H9 (cell line): Measurements from ENCODE around the gene NOVA2. TPM values are rescaled to one million over a fixed set of nuclear protein-coding genes. Genes with fewer than 3 reads are reported as not detected.
A peak's percentile ranks its signal among the peaks of the same experiment; 100 is the strongest.

Source experiments
- DNase-seq: peaks from one replicate; pipeline ENCODE4 v3.0.0-alpha.2; 2017
- H2AFZ ChIP-seq: one replicate; pipeline ENCODE4 v1.6.1; 2013; ENCODE audit warnings: mild to moderate bottlenecking, low read length, control low read depth, moderate library complexity
- H2AK5ac ChIP-seq: 2 replicates; pipeline ENCODE4 v1.6.1; 2013; ENCODE audit warnings: low read length, control low read depth, mixed read lengths; ENCODE audit not compliant: insufficient read length
- H2BK120ac ChIP-seq: one replicate; pipeline ENCODE4 v1.6.1; 2013; ENCODE audit warnings: low read depth, mild to moderate bottlenecking, low read length, control low read depth, inconsistent platforms; ENCODE audit not compliant: poor library complexity, severe bottlenecking
- H2BK12ac ChIP-seq: 2 replicates; pipeline ENCODE4 v1.6.1; 2013; ENCODE audit warnings: low read length, control low read depth, mixed read lengths, low read depth; ENCODE audit not compliant: insufficient read length
- H2BK15ac ChIP-seq: 2 replicates; pipeline ENCODE4 v1.6.1; 2013; ENCODE audit warnings: low read depth, low read length, control low read depth
- H2BK20ac ChIP-seq: one replicate; pipeline ENCODE4 v1.6.1; 2013; ENCODE audit warnings: low read depth, mild to moderate bottlenecking, low read length, control low read depth, inconsistent platforms; ENCODE audit not compliant: poor library complexity, severe bottlenecking
- H2BK5ac ChIP-seq: 2 replicates; pipeline ENCODE4 v1.6.1; 2013; ENCODE audit warnings: low read length, control low read depth, mixed read lengths; ENCODE audit not compliant: insufficient read length
- H3K14ac ChIP-seq: 2 replicates; pipeline ENCODE4 v1.6.1; 2013; ENCODE audit warnings: low read length, control low read depth; ENCODE audit not compliant: insufficient read depth
- H3K18ac ChIP-seq: 2 replicates; pipeline ENCODE4 v1.6.1; 2013; ENCODE audit warnings: low read depth, mild to moderate bottlenecking, mixed read lengths, low read length, control low read depth; ENCODE audit not compliant: insufficient read length
- H3K23ac ChIP-seq: 2 replicates; pipeline ENCODE4 v1.6.1; 2013; ENCODE audit warnings: low read length, control low read depth, mixed read lengths, low read depth; ENCODE audit not compliant: insufficient read length
- H3K23me2 ChIP-seq: 2 replicates; pipeline ENCODE4 v1.6.1; 2013; ENCODE audit warnings: low read depth, mild to moderate bottlenecking, mixed read lengths, low read length, control low read depth; ENCODE audit not compliant: insufficient read length, poor library complexity, severe bottlenecking
- H3K27ac ChIP-seq: 2 replicates; pipeline ENCODE4 v1.5.1; 2013; ENCODE audit warnings: low read length, control low read depth, mixed read lengths, low read depth; ENCODE audit not compliant: insufficient read length
- H3K27me3 ChIP-seq: 2 replicates; pipeline ENCODE4 v1.6.1; 2013; ENCODE audit warnings: low read length, control low read depth, inconsistent platforms; ENCODE audit not compliant: insufficient read depth
- H3K4ac ChIP-seq: 2 replicates; pipeline ENCODE4 v1.6.1; 2013; ENCODE audit warnings: low read depth, mild to moderate bottlenecking, control low read depth, inconsistent platforms, low read length, moderate library complexity
- H3K4me1 ChIP-seq: 2 replicates; pipeline ENCODE4 v1.6.1; 2013; ENCODE audit warnings: low read length, control low read depth, inconsistent platforms; ENCODE audit not compliant: insufficient read depth
- H3K4me2 ChIP-seq: 2 replicates; pipeline ENCODE4 v1.6.1; 2013; ENCODE audit warnings: low read length, control low read depth, mixed read lengths; ENCODE audit not compliant: insufficient read length, insufficient read depth
- H3K56ac ChIP-seq: 2 replicates; pipeline ENCODE4 v1.6.1; 2013; ENCODE audit warnings: low read depth, mild to moderate bottlenecking, mixed read lengths, low read length, control low read depth; ENCODE audit not compliant: insufficient read length
- H3K79me1 ChIP-seq: 2 replicates; pipeline ENCODE4 v1.6.1; 2013; ENCODE audit warnings: low read depth, mild to moderate bottlenecking, moderate library complexity, low read length, control low read depth, inconsistent platforms; ENCODE audit not compliant: insufficient read depth, poor library complexity, severe bottlenecking
- H3K79me2 ChIP-seq: 2 replicates; pipeline ENCODE4 v1.6.1; 2013; ENCODE audit warnings: low read length, control low read depth, inconsistent platforms; ENCODE audit not compliant: insufficient read depth
- H3K9ac ChIP-seq: 2 replicates; pipeline ENCODE4 v1.6.1; 2013; ENCODE audit warnings: low read length, control low read depth, mixed read lengths; ENCODE audit not compliant: insufficient read length; ENCODE audit errors: extremely low read depth
- H3K9me3 ChIP-seq: one replicate; pipeline ENCODE4 v1.6.1; 2013; ENCODE audit warnings: low read depth, low read length, inconsistent platforms; ENCODE audit not compliant: control insufficient read depth
- H3T11ph ChIP-seq: one replicate; pipeline ENCODE4 v1.6.1; 2013; ENCODE audit warnings: mild to moderate bottlenecking, low read length, control low read depth, inconsistent platforms
- H4K20me1 ChIP-seq: one replicate; pipeline ENCODE4 v1.6.1; 2013; ENCODE audit not compliant: control insufficient read depth, insufficient read length, insufficient read depth
- H4K5ac ChIP-seq: 2 replicates; pipeline ENCODE4 v1.6.1; 2013; ENCODE audit warnings: low read depth, mild to moderate bottlenecking, mixed read lengths, low read length, control low read depth; ENCODE audit not compliant: insufficient read length
- H4K8ac ChIP-seq: replicated peaks from 2 replicates; pipeline ENCODE4 v1.6.1; 2013; ENCODE audit warnings: low read length, control low read depth, mixed read lengths, low read depth; ENCODE audit not compliant: insufficient read length
- H4K91ac ChIP-seq: 2 replicates; pipeline ENCODE4 v1.6.1; 2013; ENCODE audit warnings: low read depth, mild to moderate bottlenecking, moderate library complexity, mixed read lengths, low read length, control low read depth; ENCODE audit not compliant: insufficient read length
- H3K27ac Mint-ChIP-seq, 3 experiments: 2 replicates in 2 of 3; 3 replicates in 1 of 3; pipeline ENCODE4 v1.8.0; 2020 to 2021; ENCODE audit warnings: mixed read lengths in 3 of 3, mild to moderate bottlenecking in 1 of 3, moderate library complexity in 1 of 3
- H3K27me3 Mint-ChIP-seq: 2 replicates; pipeline ENCODE4 v1.8.0; 2021; ENCODE audit warnings: low read depth, mild to moderate bottlenecking, moderate library complexity, mixed read lengths
- H3K36me3 Mint-ChIP-seq, 3 experiments: 2 replicates in 2 of 3; 3 replicates in 1 of 3; pipeline ENCODE4 v1.8.0; 2020 to 2021; ENCODE audit warnings: low read depth in 3 of 3, mixed read lengths in 3 of 3; ENCODE audit not compliant: insufficient read depth in 1 of 3
- H3K4me1 Mint-ChIP-seq, 2 experiments: 2 replicates each; pipeline ENCODE4 v1.8.0; 2020; ENCODE audit warnings: mixed read lengths in 2 of 2
- H3K4me3 Mint-ChIP-seq, 2 experiments: 2 replicates in 1 of 2; 3 replicates in 1 of 2; pipeline ENCODE4 v1.8.0; 2020 to 2021; ENCODE audit warnings: mild to moderate bottlenecking in 2 of 2, mixed read lengths in 2 of 2, moderate library complexity in 1 of 2
- H3K9me3 Mint-ChIP-seq, 2 experiments: 2 replicates in 1 of 2; 3 replicates in 1 of 2; pipeline ENCODE4 v1.8.0; 2020; ENCODE audit warnings: mild to moderate bottlenecking in 2 of 2, mixed read lengths in 2 of 2, moderate library complexity in 1 of 2
- WGBS: extraction: QIAGEN DNeasy Blood & Tissue Kit; methylation state at CpG from one replicate; pipeline ENCODE4 v1.1.7; 2013; ENCODE audit warnings: missing lambda C conversion rate, low lambda C conversion rate, mixed read lengths; ENCODE audit not compliant: insufficient read length; ENCODE audit errors: extremely low coverage; 5-methylcytosine and 5-hydroxymethylcytosine counted together
- total RNA-seq: library from RNA; stranded (reverse); gene quantifications from 2 replicates; pipeline ENCODE4 v1.2.1, GENCODE V29; 2021
- TF ChIP-seq, protein P1 (sequence below): fragments of 200-600 bp; sonication (generic); conservative IDR thresholded peaks from 3 replicates; pipeline ENCODE4 v1.8.0; 2021; ENCODE audit warnings: antibody characterized with exemption, mild to moderate bottlenecking

Gene NOVA2
- total RNA-seq, 1 experiment from 2014 or later: 8.8 TPM

GRCh38 chr19:45899919-45900589 lies 73.6 kb downstream of the NOVA2 start:
- Histone ChIP-seq H3K14ac (no peak overlapping the region), H2BK20ac (no peak overlapping the region), H4K8ac (no peak overlapping the region), H3K4me2 (no peak overlapping the region), H3K4ac (no peak overlapping the region), H3K79me2 (no peaks in the 10 kb centered on the region), H4K91ac (no peak overlapping the region), H3T11ph (no peak overlapping the region), H3K4me1 (no peaks in the 10 kb centered on the region), H3K9ac (no peak overlapping the region), H4K5ac (no peak overlapping the region), H3K27me3 (peaks cover 4% of the 10 kb centered on the region; the same call in 1 of the 2 replicates), H4K20me1 (no peaks in the 10 kb centered on the region), H2BK15ac (no peak overlapping the region), H3K23me2 (peaks cover 15% of the 10 kb centered on the region), H2BK120ac (no peak overlapping the region), H3K27ac (no peak overlapping the region), H2BK12ac (no peak overlapping the region), H2AFZ (no peak overlapping the region), H2AK5ac (no peak overlapping the region), H3K9me3 (no peaks in the 10 kb centered on the region), H3K79me1 (no peaks in the 10 kb centered on the region), H3K56ac (no peak overlapping the region), H3K18ac (no peak overlapping the region), H2BK5ac (no peak overlapping the region), H3K23ac (no peak overlapping the region)
- Mint-ChIP-seq H3K9me3 (no peaks in the 10 kb centered on the region), H3K4me1 (peaks cover 7 to 12% of the 10 kb centered on the region in 2 experiments), H3K36me3 (peaks cover 13 to 31% (median 26%) of the 10 kb centered on the region in 3 experiments), H3K4me3 (peak overlapping the region in 1 of 2 experiments; percentile 78; a peak in 3 of 5 replicates), H3K27me3 (peaks cover 17% of the 10 kb centered on the region), H3K27ac (no peak overlapping the region)
- no peak for DNase-seq
- 100% methylated on average over 1 of the region's 4 CpGs for WGBS
- TF ChIP-seq, protein P1, sequence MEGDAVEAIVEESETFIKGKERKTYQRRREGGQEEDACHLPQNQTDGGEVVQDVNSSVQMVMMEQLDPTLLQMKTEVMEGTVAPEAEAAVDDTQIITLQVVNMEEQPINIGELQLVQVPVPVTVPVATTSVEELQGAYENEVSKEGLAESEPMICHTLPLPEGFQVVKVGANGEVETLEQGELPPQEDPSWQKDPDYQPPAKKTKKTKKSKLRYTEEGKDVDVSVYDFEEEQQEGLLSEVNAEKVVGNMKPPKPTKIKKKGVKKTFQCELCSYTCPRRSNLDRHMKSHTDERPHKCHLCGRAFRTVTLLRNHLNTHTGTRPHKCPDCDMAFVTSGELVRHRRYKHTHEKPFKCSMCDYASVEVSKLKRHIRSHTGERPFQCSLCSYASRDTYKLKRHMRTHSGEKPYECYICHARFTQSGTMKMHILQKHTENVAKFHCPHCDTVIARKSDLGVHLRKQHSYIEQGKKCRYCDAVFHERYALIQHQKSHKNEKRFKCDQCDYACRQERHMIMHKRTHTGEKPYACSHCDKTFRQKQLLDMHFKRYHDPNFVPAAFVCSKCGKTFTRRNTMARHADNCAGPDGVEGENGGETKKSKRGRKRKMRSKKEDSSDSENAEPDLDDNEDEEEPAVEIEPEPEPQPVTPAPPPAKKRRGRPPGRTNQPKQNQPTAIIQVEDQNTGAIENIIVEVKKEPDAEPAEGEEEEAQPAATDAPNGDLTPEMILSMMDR: no peak
